Prostate gland (tissue), 2 donors: ENCODE results near the gene CUX1. TPM values are rescaled to one million over a fixed set of nuclear protein-coding genes. Genes with fewer than 3 reads are reported as not detected.

Experiments
- DNase-seq: peaks from one replicate; pipeline ENCODE4 v3.0.0-alpha.2; 2019; ENCODE audit warnings: low spot score
- H3K27ac ChIP-seq, 2 donors: fragments of 200-600 bp; sonication (generic); 2 replicates each; pipeline ENCODE4 v1.5.1; 2017 to 2019
- H3K27me3 ChIP-seq: fragments of 200-600 bp; sonication (generic); replicated peaks from 2 replicates; pipeline ENCODE4 v1.5.1; 2019; ENCODE audit not compliant: insufficient read depth
- H3K36me3 ChIP-seq, 2 donors: fragments of 200-600 bp; sonication (generic); 1 replicate in 1 of 2; 2 replicates in 1 of 2; pipeline versions ENCODE4 v1.5.1 to v1.8.1; 2017 to 2019
- H3K4me1 ChIP-seq: fragments of 200-600 bp; sonication (generic); replicated peaks from 2 replicates; pipeline ENCODE4 v1.5.1; 2019
- H3K4me3 ChIP-seq, 2 donors: fragments of 200-600 bp; sonication (generic); 2 replicates each; pipeline ENCODE4 v1.5.1; 2017 to 2019
- H3K9me3 ChIP-seq: fragments of 200-600 bp; sonication (generic); 2 replicates; pipeline ENCODE4 v1.5.1; 2017
- CTCF ChIP-seq, 4 experiments: fragments of 200-600 bp in 2 of 4; fragments of 450-650 bp in 2 of 4; sonication (generic) in 2 of 4; IDR thresholded peaks; 1 replicate in 3 of 4; 2 replicates in 1 of 4; pipeline ENCODE4 v1.5.1; 2016 to 2019; ENCODE audit warnings: antibody characterized with exemption in 4 of 4, mild to moderate bottlenecking in 2 of 4, moderate library complexity in 2 of 4
- POLR2A ChIP-seq: fragments of 450-650 bp; IDR thresholded peaks from one replicate; pipeline ENCODE4 v1.6.1; 2016; ENCODE audit warnings: antibody characterized with exemption, mild to moderate bottlenecking
- POLR2AphosphoS5 ChIP-seq: sonication (generic); formaldehyde crosslinking; IDR thresholded peaks from one replicate; pipeline ENCODE4 v1.6.1; 2017; ENCODE audit warnings: antibody characterized with exemption
- WGBS: methylation state at CpG from one replicate; pipeline ENCODE4 v1.1.5; 2018; 5-methylcytosine and 5-hydroxymethylcytosine counted together
- intact Hi-C: fragments of 100-400 bp; cut with DNase I; formaldehyde crosslinking; loops from one replicate; pipeline ENCODE4 v1.14.2; 2022
- total RNA-seq, 2 donors: library from RNA; depleted of rRNA; stranded (reverse); fragments of >200 nt; gene quantifications; one replicate each; pipeline ENCODE4 v1.1.0, GENCODE V29; 2016

The CUX1 gene
- total RNA-seq, 2 donors from 2014 or later = 96.3 to 99.2 TPM

- Histone ChIP-seq H3K4me1 (no peaks in the 10 kb centered on the region), H3K9me3 (no peaks in the 10 kb centered on the region), H3K36me3 (peaks cover 0 to 5% of the 10 kb centered on the region in 2 donors), H3K4me3 (no peak overlapping the region), H3K27ac (no peak overlapping the region), H3K27me3 (no peaks in the 10 kb centered on the region)
- intact Hi-C loops = loop anchor here (5.0 kb wide), 1 partner anchor 57 kb away; no protein-coding TSS in a partner anchor
- TF ChIP-seq POLR2AphosphoS5 (no peak), CTCF (IDR thresholded peaks at IDR 0.05) (no peak), POLR2A (no peak)
- DNase-seq = no peak
- 39% methylated on average over 7 of the region's 7 CpGs for WGBS
These were observed 96.4 kb downstream of the CUX1 start for GRCh38 chr7:101913851-101914250.

GRCh38 chr7:101915000-101915399 lies 97.6 kb downstream of the CUX1 start:
- H3K27me3 ChIP-seq = no peaks in the 10 kb centered on the region
- no peak overlapping the region for H3K27ac ChIP-seq
- H3K4me1 ChIP-seq = no peaks in the 10 kb centered on the region
- TF ChIP-seq POLR2AphosphoS5 = no peak
- no peak for TF ChIP-seq CTCF (IDR thresholded peaks at IDR 0.05)
- TF ChIP-seq POLR2A = no peak
- intact Hi-C loops = loop anchor here (5.0 kb wide), 1 partner anchor 58 kb away; no protein-coding TSS in a partner anchor
- no peaks in the 10 kb centered on the region for H3K9me3 ChIP-seq
- no peak overlapping the region for H3K4me3 ChIP-seq
- WGBS = 81% methylated on average over 15 of the region's 15 CpGs
- no peak for DNase-seq
- H3K36me3 ChIP-seq = peaks cover 0 to 5% of the 10 kb centered on the region in 2 donors

DNA sequence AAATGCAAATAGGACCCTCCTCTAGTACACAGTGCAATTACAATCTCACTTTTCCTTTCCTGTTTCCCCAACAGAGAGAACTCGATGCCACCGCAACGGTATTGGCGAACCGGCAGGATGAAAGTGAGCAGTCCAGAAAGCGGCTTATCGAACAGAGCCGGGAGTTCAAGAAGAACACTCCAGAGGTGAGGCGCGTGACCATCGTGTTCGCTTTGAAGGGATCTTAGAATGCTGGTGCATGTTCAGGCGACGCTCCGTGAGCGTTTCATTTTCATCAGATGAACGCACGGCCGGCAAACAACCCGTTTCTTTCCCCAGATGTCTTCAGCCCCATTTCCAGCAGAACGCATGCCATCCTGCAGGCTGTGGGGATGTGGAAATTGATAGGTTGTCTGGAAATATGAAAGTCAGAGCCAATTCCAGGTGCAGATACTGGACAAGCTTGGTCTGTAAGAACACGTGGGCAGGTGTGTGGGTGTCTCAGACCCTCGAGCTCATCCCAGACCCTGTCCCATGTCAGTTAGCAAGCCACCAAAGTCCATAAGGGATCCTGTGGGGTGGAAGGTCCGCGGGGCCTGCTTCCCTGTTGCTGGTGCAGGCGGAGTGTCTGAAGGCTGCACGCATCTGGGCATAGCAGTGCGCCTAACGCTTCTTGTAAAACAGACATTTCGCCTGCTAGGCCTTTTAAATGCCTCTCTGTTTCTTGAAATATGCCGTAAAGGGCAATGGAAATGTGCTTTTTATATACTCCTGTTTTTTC lies 98.8 kb downstream of the CUX1 start:
- TF ChIP-seq CTCF (IDR thresholded peaks at IDR 0.05) = no peak
- TF ChIP-seq POLR2A = no peak
- no peak for TF ChIP-seq POLR2AphosphoS5
- intact Hi-C loops = no loop called here
- no peak overlapping the region for H3K4me3 ChIP-seq
- no peak overlapping the region for H3K27ac ChIP-seq
- H3K36me3 ChIP-seq = peaks cover 0 to 5% of the 10 kb centered on the region in 2 donors
- no peaks in the 10 kb centered on the region for H3K9me3 ChIP-seq
- no peaks in the 10 kb centered on the region for H3K4me1 ChIP-seq
- DNase-seq = no peak
- WGBS = 82% methylated on average over 31 of the region's 31 CpGs
- H3K27me3 ChIP-seq = no peaks in the 10 kb centered on the region

DNA sequence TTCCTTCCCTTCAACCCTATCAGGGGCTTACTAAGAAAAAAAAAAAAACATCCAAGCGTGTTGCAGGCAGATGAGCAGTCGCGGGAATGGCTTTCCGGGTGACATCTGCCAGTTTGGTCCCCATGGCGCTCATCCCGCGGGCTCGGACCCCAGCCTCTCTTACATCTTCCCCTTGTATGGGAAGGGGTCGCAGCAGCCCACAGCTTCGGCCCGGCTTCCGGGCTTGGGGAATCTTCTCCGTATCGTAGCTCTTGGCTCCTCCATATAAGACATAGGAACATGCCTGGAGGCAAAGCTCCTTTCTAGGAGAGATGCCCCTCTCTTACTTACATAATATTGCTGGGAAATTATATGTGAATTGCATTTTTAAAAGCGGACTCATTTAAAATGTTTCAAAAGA lies 99.5 kb downstream of the CUX1 start:
- Histone ChIP-seq H3K4me3 (no peak overlapping the region), H3K27me3 (no peaks in the 10 kb centered on the region), H3K9me3 (no peaks in the 10 kb centered on the region), H3K36me3 (peaks cover 0 to 5% of the 10 kb centered on the region in 2 donors), H3K4me1 (no peaks in the 10 kb centered on the region), H3K27ac (no peak overlapping the region)
- 98% methylated on average over 15 of the region's 15 CpGs for WGBS
- intact Hi-C loops = no loop called here
- TF ChIP-seq POLR2AphosphoS5 (no peak), CTCF (IDR thresholded peaks at IDR 0.05) (no peak), POLR2A (no peak)
- DNase-seq = no peak

- no peak for DNase-seq
- TF ChIP-seq POLR2AphosphoS5 (no peak), POLR2A (no peak), CTCF (IDR thresholded peaks at IDR 0.05) (no peak)
- H3K9me3 ChIP-seq = no peaks in the 10 kb centered on the region
- no peaks in the 10 kb centered on the region for H3K4me1 ChIP-seq
- H3K27ac ChIP-seq = no peak overlapping the region
- intact Hi-C loops = no loop called here
- H3K27me3 ChIP-seq = no peaks in the 10 kb centered on the region
- WGBS = 93% methylated on average over 11 of the region's 11 CpGs
- peaks cover 0 to 5% of the 10 kb centered on the region in 2 donors for H3K36me3 ChIP-seq
- no peak overlapping the region for H3K4me3 ChIP-seq
These were observed 100.1 kb downstream of the CUX1 start for GRCh38 chr7:101917566-101917965.
